Heart right ventricle (tissue), 16 donors: ENCODE measurements around the gene ZNF75A. TPM values are rescaled to one million over a fixed set of nuclear protein-coding genes. Genes with fewer than 3 reads are reported as not detected.

ENCODE experiments used
- ATAC-seq, 8 donors: fragments of 200-7000 bp; cut with Tn5 transposase; one replicate each; pipeline ENCODE4 v1.9.1; 2020; ENCODE audit warnings: mild to moderate bottlenecking in 8 of 8, moderate library complexity in 8 of 8, moderate number of reproducible peaks in 1 of 8
- DNase-seq, 2 donors: peaks; one replicate each; pipeline ENCODE4 v3.0.0-alpha.2; 2020
- H3K27ac ChIP-seq, 10 donors: fragments of 200-600 bp; sonication (generic) in 2 of 10; one replicate each; pipeline versions ENCODE4 v1.5.0 to v1.8.0; 2020 to 2022; ENCODE audit warnings: mild to moderate bottlenecking in 3 of 10
- H3K27me3 ChIP-seq, 7 donors: fragments of 200-600 bp; one replicate each; pipeline ENCODE4 v1.8.0; 2021 to 2022; ENCODE audit warnings: mild to moderate bottlenecking in 2 of 7
- H3K36me3 ChIP-seq, 9 donors: fragments of 200-600 bp; sonication (generic) in 1 of 9; one replicate each; pipeline versions ENCODE4 v1.5.0 to v1.8.0; 2020 to 2022; ENCODE audit warnings: mild to moderate bottlenecking in 2 of 9
- H3K4me1 ChIP-seq, 9 donors: fragments of 200-600 bp; sonication (generic) in 1 of 9; one replicate each; pipeline versions ENCODE4 v1.5.0 to v1.8.0; 2020 to 2022; ENCODE audit warnings: mild to moderate bottlenecking in 4 of 9
- H3K4me3 ChIP-seq, 10 donors: fragments of 200-600 bp; sonication (generic) in 2 of 10; one replicate each; pipeline versions ENCODE4 v1.5.0 to v1.8.0; 2020 to 2022; ENCODE audit warnings: mild to moderate bottlenecking in 7 of 10, moderate library complexity in 2 of 10
- H3K9me3 ChIP-seq, 11 donors: fragments of 200-600 bp in 10 of 11; sonication (generic) in 2 of 11; one replicate each; pipeline versions ENCODE4 v1.5.0 to v1.8.0; 2013 to 2022; ENCODE audit warnings: mild to moderate bottlenecking in 2 of 11, control low read depth in 1 of 11, moderate library complexity in 1 of 11
- WGBS, 2 donors: extraction: QIAGEN DNeasy Blood & Tissue Kit; methylation state at CpG; one replicate each; pipeline ENCODE4 v1.1.7; 2013; ENCODE audit warnings: inconsistent platforms in 1 of 2; 5-methylcytosine and 5-hydroxymethylcytosine counted together
- intact Hi-C, 10 donors: fragments of 100-400 bp; cut with DNase I; formaldehyde crosslinking; loops; one replicate each; pipeline versions ENCODE4 v1.11.1 to v1.14.2; 2022
- polyA plus RNA-seq, 2 donors: library from polyadenylated mRNA; stranded (reverse); fragments of 200-250 nt; gene quantifications; one replicate each; pipeline ENCODE4 v1.2.3, GENCODE V29; 2013
- total RNA-seq, 10 donors: library from RNA; stranded (reverse); fragmentation: NEBNext Ultra II Directional in 3 of 10; extraction: Animal tissue kit (Norgen Biotek cat#: 25700) in 3 of 10; gene quantifications; one replicate each; pipeline versions ENCODE4 v1.2.1 to v1.2.4, GENCODE V29; 2021 to 2023
- TF ChIP-seq, protein P1 (sequence below), 9 donors: fragments of 200-600 bp; sonication (generic) in 2 of 9; IDR thresholded peaks; one replicate each; pipeline versions ENCODE4 v1.5.0 to v1.8.0; 2021 to 2022; ENCODE audit warnings: antibody characterized with exemption in 9 of 9, mild to moderate bottlenecking in 5 of 9, moderate library complexity in 1 of 9
- donor health status: Arrhythmogenic right ventricular cardiomyopathy.
- donor health status: ischemic (EF 13 %, LVEDD 7.1; RV severe dilation, severe dysfunction).
- donor health status: healthy with polysubstance abuse.
- donor health status: DM: no; HTN: yes; CAD: no.
- donor health status: DM: no; HTN: no; CAD: no.
- donor health status: ischemic (EF 25% LVEDD 6.9; RV normal size, moderate dysfunction).
- donor health status: ischemic (EF 25% LVEDD 5.7; RV mildly dilated, moderate dysfunction).
- donor health status: healthy.
- donor health status: DM: yes; HTN: yes; CAD: no.
- donor health status: Ischemic cardiomyopathy.
- donor health status: ischemic (EF 35%, LVEDD 5.7; RV mildly dilated, moderate dysfunction).
- donor health status: nonischemic (EF 11% LVEDD 7.7; RV severe dilation, severe dysfunction).
- donor health status: DM: yes; HTN: yes; CAD: no.
- donor health status: PGD.
- donor health status: ischemic (EF 29% LVEDD 5.4; RV normal size, mild dysfunction).
- donor health status: nonischemic (EF 23%, LVEDD 6.1; RV moderate dilation, normal function).

Gene ZNF75A
- total and polyA plus RNA-seq, 12 donors: 9.1 to 33.9 (median 21.6) TPM

DNA sequence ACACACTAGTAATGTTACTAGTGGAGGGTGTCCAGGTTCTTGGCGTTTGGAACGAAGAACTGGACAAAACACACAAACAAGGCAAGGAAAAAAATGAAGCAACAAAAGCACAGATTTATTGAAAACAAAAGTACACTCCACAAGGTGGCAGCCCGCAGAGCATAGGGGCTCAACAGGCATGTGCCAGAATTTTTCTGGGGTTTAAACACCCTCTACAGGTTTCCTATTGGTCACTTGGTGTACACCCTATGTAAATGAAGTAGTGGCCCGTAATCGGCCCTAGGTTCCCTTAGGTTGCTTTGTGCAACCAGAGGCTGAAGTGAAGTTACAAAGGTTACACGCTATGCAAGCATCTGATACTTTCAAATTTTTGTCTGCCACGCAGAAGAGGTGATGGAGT, 58.5 kb downstream of the ZNF75A start:
- Histone ChIP-seq H3K4me3 (no peak overlapping the region), H3K27ac (no peak overlapping the region), H3K9me3 (peaks cover 0 to 15% (median 3%) of the 10 kb centered on the region in 11 donors), H3K27me3 (peaks cover 0 to 17% (median 3%) of the 10 kb centered on the region in 7 donors), H3K4me1 (peaks cover 0 to 8% (median 0%) of the 10 kb centered on the region in 9 donors), H3K36me3 (no peaks in the 10 kb centered on the region)
- 93% methylated on average over 7 of the region's 7 CpGs for WGBS, 2 donors
- DNase-seq (no peak), ATAC-seq (no peak)
- TF ChIP-seq, protein P1, sequence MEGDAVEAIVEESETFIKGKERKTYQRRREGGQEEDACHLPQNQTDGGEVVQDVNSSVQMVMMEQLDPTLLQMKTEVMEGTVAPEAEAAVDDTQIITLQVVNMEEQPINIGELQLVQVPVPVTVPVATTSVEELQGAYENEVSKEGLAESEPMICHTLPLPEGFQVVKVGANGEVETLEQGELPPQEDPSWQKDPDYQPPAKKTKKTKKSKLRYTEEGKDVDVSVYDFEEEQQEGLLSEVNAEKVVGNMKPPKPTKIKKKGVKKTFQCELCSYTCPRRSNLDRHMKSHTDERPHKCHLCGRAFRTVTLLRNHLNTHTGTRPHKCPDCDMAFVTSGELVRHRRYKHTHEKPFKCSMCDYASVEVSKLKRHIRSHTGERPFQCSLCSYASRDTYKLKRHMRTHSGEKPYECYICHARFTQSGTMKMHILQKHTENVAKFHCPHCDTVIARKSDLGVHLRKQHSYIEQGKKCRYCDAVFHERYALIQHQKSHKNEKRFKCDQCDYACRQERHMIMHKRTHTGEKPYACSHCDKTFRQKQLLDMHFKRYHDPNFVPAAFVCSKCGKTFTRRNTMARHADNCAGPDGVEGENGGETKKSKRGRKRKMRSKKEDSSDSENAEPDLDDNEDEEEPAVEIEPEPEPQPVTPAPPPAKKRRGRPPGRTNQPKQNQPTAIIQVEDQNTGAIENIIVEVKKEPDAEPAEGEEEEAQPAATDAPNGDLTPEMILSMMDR (IDR thresholded peaks at IDR 0.05): no peak
- intact Hi-C loops: loop anchor here in 2 of 10 donors (2.0 to 10.0 kb wide), 2 partner anchors 59 to 129 kb away; partner anchors contain the start of genes TIGD7 (in 1 of the 2), ZNF200 (in 1 of the 2) and ZNF75A (in 1 of the 2)

DNA sequence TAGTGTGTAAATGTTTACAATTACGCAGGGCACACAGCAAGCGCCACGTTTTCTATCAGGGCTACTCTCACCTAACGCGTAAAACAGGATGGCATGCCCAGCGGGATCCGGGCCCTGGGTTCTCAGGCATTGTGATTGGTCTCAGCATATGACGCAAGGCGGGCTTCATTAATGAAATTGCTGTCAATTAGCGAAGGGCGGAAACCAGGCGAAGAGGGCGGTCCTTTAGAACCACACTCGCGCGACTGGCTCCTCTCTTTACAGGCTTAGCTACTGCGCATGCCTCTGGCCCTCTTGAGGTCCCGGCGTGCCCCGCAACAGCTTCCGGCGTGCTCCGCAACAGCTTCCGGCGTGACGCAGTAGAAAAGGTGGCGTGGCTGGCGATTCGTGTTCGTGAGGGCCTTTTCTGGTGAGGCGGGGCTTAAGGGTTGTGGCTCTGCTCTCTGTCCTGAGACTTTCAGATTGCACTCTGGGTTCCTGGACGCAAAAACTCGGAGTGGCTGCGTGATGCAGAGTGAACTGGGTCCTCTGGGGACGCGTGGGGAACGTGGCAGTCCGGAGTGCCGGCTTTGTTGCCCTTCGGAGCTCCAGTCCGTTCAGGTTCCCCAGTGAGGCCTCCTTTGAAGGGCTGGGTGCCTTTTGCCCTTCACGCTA, 59.6 kb downstream of the ZNF75A start:
- DNase-seq (peak; percentile 88), ATAC-seq (peak; percentile 99 to 100 (median 100))
- intact Hi-C loops: loop anchor here in 3 of 10 donors (1.0 to 10.0 kb wide), 3 partner anchors 36 to 130 kb away; partner anchors contain the start of genes TIGD7 (in 1 of the 3), ZNF174 (in 1 of the 3), ZNF200 (in 1 of the 3) and ZNF75A (in 1 of the 3)
- H3K4me1 ChIP-seq: peaks cover 0 to 8% (median 0%) of the 10 kb centered on the region in 9 donors
- H3K4me3 ChIP-seq: peak overlapping the region; percentile 46 to 67 (median 60)
- WGBS, 2 donors: 11 to 12% methylated on average over 42 of the region's 42 CpGs
- TF ChIP-seq, protein P1 (IDR thresholded peaks at IDR 0.05): no peak
- H3K27me3 ChIP-seq: peaks cover 0 to 17% (median 3%) of the 10 kb centered on the region in 7 donors
- H3K36me3 ChIP-seq: no peaks in the 10 kb centered on the region
- H3K27ac ChIP-seq: peak overlapping the region; percentile 67 to 92 (median 89)
- H3K9me3 ChIP-seq: peaks cover 0 to 15% (median 3%) of the 10 kb centered on the region in 11 donors

Other genes starting within 250 kb of the ZNF75A start
- gene IL32, start 239.9 kb upstream of the ZNF75A start, total RNA-seq: 100 to 1,000 TPM in 1 of 10 donors, 10 to 100 TPM in 9; 23.4 to 204 (median 45.4) TPM
- gene IL32, start 239.9 kb upstream of the ZNF75A start, polyA plus RNA-seq: 100 to 1,000 TPM in 1 of 2 donors, 10 to 100 TPM in 1; 80.6 to 116 TPM
- gene ZSCAN10, start 206.2 kb upstream of the ZNF75A start, total RNA-seq: not detected
- gene ZSCAN10, start 206.2 kb upstream of the ZNF75A start, polyA plus RNA-seq: under 1 TPM; 0.01 to 0.07 TPM
- gene ZNF205, start 192.9 kb upstream of the ZNF75A start, total RNA-seq: 1 to 10 TPM; 5.8 to 9.0 (median 7.6) TPM
- 10 to 100 TPM; 13.8 to 26.9 TPM for gene ZNF205, start 192.9 kb upstream of the ZNF75A start, polyA plus RNA-seq
- 1 to 10 TPM; 5.9 to 9.2 (median 7.7) TPM for gene ZNF213, start 170.5 kb upstream of the ZNF75A start, total RNA-seq
- gene ZNF213, start 170.5 kb upstream of the ZNF75A start, polyA plus RNA-seq: 10 to 100 TPM in 1 of 2 donors, 1 to 10 TPM in 1; 6.9 to 10.1 TPM
- not detected for gene OR1F1, start 117.3 kb upstream of the ZNF75A start, total RNA-seq
- not detected for gene OR1F1, start 117.3 kb upstream of the ZNF75A start, polyA plus RNA-seq
- gene ZNF200, start 70.3 kb upstream of the ZNF75A start, total RNA-seq: 1 to 10 TPM; 4.6 to 8.9 (median 6.1) TPM
- 1 to 10 TPM; 2.9 to 5.4 TPM for gene ZNF200, start 70.3 kb upstream of the ZNF75A start, polyA plus RNA-seq
- 1 to 10 TPM in 2 of 10 donors, under 1 TPM in 8; 0.11 to 3.1 (median 0.53) TPM for gene MEFV, start 48.9 kb upstream of the ZNF75A start, total RNA-seq
- gene MEFV, start 48.9 kb upstream of the ZNF75A start, polyA plus RNA-seq: under 1 TPM; 0.19 to 0.37 TPM
- 10 to 100 TPM in 3 of 10 donors, 1 to 10 TPM in 7; 7.2 to 13.2 (median 9.2) TPM for gene ZNF263, start 22.0 kb upstream of the ZNF75A start, total RNA-seq
- gene ZNF263, start 22.0 kb upstream of the ZNF75A start, polyA plus RNA-seq: 10 to 100 TPM in 1 of 2 donors, 1 to 10 TPM in 1; 8.9 to 10.8 TPM
- gene TIGD7, start 67 bp upstream of the ZNF75A start, total RNA-seq: 10 to 100 TPM in 1 of 10 donors, 1 to 10 TPM in 9; 6.5 to 11.2 (median 8.7) TPM
- 1 to 10 TPM; 4.7 to 6.7 TPM for gene TIGD7, start 67 bp upstream of the ZNF75A start, polyA plus RNA-seq
- under 1 TPM in 2 of 10 donors, not detected in 8; 0.15 to 0.22 TPM for gene OR2C1, start 50.4 kb downstream of the ZNF75A start, total RNA-seq
- gene OR2C1, start 50.4 kb downstream of the ZNF75A start, polyA plus RNA-seq: under 1 TPM in 1 of 2 donors, not detected in 1; 0.01 TPM
- 1 to 10 TPM; 5.0 to 9.0 (median 6.9) TPM for gene ZSCAN32, start 95.5 kb downstream of the ZNF75A start, total RNA-seq
- gene ZSCAN32, start 95.5 kb downstream of the ZNF75A start, polyA plus RNA-seq: 1 to 10 TPM; 6.1 to 7.0 TPM
- gene ZNF174, start 95.7 kb downstream of the ZNF75A start, total RNA-seq: 10 to 100 TPM in 4 of 10 donors, 1 to 10 TPM in 6; 7.0 to 14.4 (median 9.9) TPM
- gene ZNF174, start 95.7 kb downstream of the ZNF75A start, polyA plus RNA-seq: 1 to 10 TPM; 6.5 to 6.7 TPM
- 1 to 10 TPM; 1.1 to 2.4 (median 1.8) TPM for gene ZNF597, start 138.0 kb downstream of the ZNF75A start, total RNA-seq
- gene ZNF597, start 138.0 kb downstream of the ZNF75A start, polyA plus RNA-seq: under 1 TPM; 0.73 to 0.86 TPM
- 10 to 100 TPM; 32.1 to 57.5 (median 37.7) TPM for gene NAA60, start 138.2 kb downstream of the ZNF75A start, total RNA-seq
- gene NAA60, start 138.2 kb downstream of the ZNF75A start, polyA plus RNA-seq: 10 to 100 TPM; 33.5 to 41.6 TPM
- gene C16orf90, start 190.0 kb downstream of the ZNF75A start, total RNA-seq: not detected
- not detected for gene C16orf90, start 190.0 kb downstream of the ZNF75A start, polyA plus RNA-seq
- gene CLUAP1, start 195.5 kb downstream of the ZNF75A start, total RNA-seq: 10 to 100 TPM; 12.4 to 28.2 (median 17.4) TPM
- gene CLUAP1, start 195.5 kb downstream of the ZNF75A start, polyA plus RNA-seq: 10 to 100 TPM in 1 of 2 donors, 1 to 10 TPM in 1; 5.0 to 14.3 TPM